Fibroblast of the aortic adventitia (primary cell): ENCODE results near the gene HNRNPF. TPM values are rescaled to one million over a fixed set of nuclear protein-coding genes. Genes with fewer than 3 reads are reported as not detected.
A peak's percentile ranks its signal among the peaks of the same experiment; 100 is the strongest.

Source experiments
- DNase-seq: peaks from one replicate; pipeline ENCODE4 v3.0.0-alpha.2; 2010; ENCODE audit warnings: low read depth
- H3K4me3 ChIP-seq: 2 replicates; pipeline ENCODE4 v1.5.1; 2011; ENCODE audit warnings: low read depth, mild to moderate bottlenecking, control low read depth, low read length, moderate library complexity
- total RNA-seq: library from RNA; depleted of rRNA; stranded (reverse); fragments of >200 nt; gene quantifications from 2 replicates; pipeline ENCODE4 v1.2.3, GENCODE V29; 2012; ENCODE audit warnings: low replicate concordance
- TF ChIP-seq, protein P1 (sequence below): IDR thresholded peaks from 2 replicates; pipeline ENCODE4 v1.5.1; 2011; ENCODE audit warnings: mild to moderate bottlenecking, low read length, control low read depth, inconsistent platforms; ENCODE audit not compliant: insufficient read depth

HNRNPF gene
- total RNA-seq, 1 donor: 196 TPM

DNA sequence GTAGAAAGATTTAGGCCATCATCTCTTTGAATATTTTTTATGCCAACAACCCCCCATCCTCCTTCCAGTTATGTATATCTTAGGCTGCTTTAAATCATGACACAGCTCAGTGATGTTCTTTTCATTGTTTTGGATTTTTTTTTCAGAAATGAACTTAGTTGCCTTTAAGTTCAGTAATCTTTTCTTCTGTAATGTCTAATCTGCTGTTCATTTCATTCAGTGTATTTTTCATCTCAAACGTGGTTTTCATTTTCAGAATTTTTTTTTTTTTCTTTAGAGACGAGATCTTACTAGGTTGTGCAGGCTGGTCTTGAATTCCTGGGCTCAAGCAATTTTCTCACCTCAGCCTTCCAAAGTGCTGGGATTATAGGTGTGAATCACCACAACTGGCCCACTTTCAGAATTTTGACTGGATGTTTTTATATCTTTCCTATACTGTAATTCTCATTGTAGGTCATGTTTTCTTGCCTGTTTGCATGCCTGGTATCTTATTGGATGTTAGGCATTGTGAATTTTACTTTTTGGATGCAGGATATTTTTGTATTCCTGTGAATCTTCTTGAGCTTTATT, 36.0 kb upstream of the HNRNPF start:
- no peak overlapping the region for H3K4me3 ChIP-seq
- TF ChIP-seq, protein P1, sequence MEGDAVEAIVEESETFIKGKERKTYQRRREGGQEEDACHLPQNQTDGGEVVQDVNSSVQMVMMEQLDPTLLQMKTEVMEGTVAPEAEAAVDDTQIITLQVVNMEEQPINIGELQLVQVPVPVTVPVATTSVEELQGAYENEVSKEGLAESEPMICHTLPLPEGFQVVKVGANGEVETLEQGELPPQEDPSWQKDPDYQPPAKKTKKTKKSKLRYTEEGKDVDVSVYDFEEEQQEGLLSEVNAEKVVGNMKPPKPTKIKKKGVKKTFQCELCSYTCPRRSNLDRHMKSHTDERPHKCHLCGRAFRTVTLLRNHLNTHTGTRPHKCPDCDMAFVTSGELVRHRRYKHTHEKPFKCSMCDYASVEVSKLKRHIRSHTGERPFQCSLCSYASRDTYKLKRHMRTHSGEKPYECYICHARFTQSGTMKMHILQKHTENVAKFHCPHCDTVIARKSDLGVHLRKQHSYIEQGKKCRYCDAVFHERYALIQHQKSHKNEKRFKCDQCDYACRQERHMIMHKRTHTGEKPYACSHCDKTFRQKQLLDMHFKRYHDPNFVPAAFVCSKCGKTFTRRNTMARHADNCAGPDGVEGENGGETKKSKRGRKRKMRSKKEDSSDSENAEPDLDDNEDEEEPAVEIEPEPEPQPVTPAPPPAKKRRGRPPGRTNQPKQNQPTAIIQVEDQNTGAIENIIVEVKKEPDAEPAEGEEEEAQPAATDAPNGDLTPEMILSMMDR: no peak
- DNase-seq: no peak

DNA sequence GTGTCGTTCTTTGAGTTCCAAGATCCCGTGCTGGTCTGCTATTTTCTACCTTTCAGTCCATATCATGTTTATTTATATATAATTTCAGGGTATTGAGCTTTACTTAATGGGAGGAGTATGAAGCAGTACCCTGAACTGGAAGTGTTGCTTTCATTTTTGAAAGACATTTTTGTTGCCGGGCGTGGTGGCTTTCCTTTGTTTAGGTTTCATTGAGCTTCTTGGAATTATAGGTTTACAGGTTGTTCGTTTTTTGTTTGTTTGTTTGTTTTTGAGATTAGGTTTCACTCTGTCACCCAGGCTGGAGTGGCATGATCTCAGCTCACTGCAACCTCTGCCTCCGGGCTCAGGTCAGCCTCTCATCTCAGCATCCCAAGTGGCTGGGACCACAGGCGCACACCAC, 35.3 kb upstream of the HNRNPF start:
- DNase-seq: no peak
- TF ChIP-seq, protein P1: no peak
- no peak overlapping the region for H3K4me3 ChIP-seq

DNA sequence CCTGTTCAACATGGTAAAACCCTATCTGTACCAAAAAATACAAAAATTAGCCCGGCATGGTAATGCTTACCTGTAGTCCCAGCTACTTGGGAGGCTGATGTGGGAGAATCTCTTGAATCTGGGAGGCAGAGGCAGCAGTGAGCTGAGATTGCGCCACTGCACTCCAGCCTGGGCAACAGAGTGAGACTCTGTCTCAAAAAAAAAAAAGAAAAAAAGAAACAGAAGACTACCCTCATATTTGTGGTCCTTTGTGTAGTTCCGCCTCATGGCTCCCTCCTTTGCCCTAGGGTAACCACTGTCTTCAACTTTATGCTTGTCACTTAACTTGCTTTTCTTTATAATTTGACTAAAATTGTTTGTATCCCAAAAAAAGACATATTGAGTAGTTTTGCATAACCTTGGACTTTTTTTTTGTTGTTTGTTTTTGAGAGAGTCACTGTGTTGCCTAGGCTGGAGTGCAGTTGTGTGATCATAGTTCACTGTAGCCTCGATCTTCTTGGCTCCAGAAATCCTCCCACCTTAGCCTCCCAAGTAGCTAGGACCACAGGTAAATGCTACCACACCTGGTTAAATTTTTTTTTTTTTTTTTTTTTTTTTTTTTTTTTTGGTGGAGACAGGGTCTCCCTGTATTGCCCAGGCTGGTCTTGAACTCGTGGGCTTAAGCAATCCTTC, 31.6 kb upstream of the HNRNPF start:
- TF ChIP-seq, protein P1: no peak
- H3K4me3 ChIP-seq: no peak overlapping the region
- no peak for DNase-seq

DNA sequence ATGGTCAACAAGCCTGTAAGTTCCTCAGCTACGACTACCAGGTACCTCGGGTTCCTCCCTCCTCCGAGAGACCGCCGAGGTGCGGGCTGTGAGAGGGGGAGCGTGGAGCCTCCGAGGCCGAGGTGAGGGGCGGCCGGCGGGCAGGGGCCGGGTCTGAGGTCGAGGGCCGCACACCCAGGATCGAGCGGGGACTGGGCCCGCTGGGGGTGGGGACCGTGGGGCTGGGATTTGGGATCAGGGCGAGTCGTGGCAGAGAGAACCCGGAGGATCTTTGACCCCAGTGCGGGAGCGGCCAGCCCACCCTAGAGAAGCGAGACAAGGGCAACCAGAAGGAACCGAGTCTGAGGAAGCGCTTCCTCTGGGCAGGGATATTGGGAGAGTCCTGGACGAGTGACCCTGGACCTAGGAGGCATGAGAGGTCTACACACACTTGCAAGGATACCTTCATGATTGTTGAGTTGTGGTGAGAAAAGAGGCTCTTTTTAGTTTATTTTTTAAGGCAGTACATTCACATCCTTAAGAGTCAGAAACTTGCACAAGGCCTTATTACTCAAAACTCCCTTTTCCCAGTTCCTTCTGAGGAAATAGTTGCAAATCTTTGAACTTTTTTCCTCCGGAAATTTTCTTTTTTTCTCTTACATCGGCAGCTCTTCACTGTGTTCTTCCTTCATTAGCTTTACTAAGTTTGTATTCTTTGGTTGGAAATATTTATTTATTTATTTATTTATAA, 28.3 kb upstream of the HNRNPF start:
- TF ChIP-seq, protein P1: no peak
- DNase-seq: no peak
- peak overlapping the region; percentile 95 for H3K4me3 ChIP-seq

DNA sequence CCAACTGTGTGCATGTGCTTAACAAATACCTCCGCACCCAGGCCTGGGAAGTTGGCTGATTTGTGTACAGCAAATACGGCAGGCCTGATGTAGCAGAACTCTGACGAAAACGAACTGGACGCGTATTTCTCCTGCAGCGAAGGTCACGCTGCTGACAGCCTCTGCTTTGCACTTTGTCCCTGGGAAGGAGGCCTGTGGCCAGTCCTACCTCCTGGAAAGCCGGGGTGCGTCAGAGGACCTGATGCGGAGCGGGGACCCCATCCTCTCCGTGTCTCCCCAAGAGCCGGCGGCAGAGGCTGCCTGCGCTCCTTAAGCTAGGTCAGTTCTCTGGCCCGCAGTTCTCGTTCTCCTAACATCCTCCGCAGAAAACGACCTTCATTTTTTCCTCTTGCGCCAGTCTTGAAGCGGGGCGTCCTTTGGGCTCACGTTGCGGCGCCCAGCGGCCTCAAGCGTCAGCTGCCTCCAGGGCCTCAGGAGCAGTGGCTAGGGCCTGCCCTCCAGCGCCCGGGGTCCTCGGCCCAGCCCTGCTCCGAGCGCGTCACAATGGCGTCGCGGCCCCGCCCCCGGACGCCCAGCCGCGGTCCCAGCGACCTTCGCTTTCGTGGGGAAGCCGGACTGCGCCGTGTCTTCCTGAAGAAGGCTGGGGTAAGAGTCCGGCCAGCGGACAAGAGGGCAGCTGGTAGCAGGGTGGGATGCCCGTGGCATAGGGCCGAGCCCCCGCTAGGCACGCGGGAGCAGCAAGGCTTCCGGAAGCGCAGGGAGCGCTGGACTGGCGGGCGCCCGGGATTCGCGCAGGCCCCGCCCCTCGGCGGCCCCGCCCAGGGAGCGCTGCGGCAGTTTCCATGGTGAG, 27.5 kb upstream of the HNRNPF start, which contains the start of gene ZNF487:
ZNF487 (plus strand) TSS at position 821 of the 850 bp plus-strand sequence. CDS start 38,703 bp downstream, outside the sequence.
- DNase-seq: peak; percentile 82

More for the DNA sequence above, 27.5 kb upstream of the HNRNPF start, which contains the start of gene ZNF487:
- H3K4me3 ChIP-seq: peak within 1 kb of the TSS; percentile 95
- TF ChIP-seq, protein P1: peak; percentile 22
